Natural killer cell (primary cell): ENCODE data around the gene VSNL1. TPM values are rescaled to one million over a fixed set of nuclear protein-coding genes. Genes with fewer than 3 reads are reported as not detected.

Experiments
- ATAC-seq, 3 donors: fragments of 150-1000 bp in 2 of 3; fragments of 200-7000 bp in 1 of 3; cut with Tn5 transposase; 1 replicate in 1 of 3; 2 replicates in 2 of 3; pipeline ENCODE4 v1.10.0; 2021; ENCODE audit warnings: mild to moderate bottlenecking in 2 of 3, moderate library complexity in 2 of 3
- DNase-seq, 2 donors: peaks; one replicate each; pipeline versions ENCODE4 v3.0.0 to v3.0.0-alpha.2; 2013 to 2021; ENCODE audit warnings: mixed read lengths in 1 of 2
- H3K27ac ChIP-seq: one replicate; pipeline ENCODE4 v1.5.1; 2013; ENCODE audit warnings: mild to moderate bottlenecking, low read length
- H3K27me3 ChIP-seq: one replicate; pipeline ENCODE4 v1.6.1; 2013; ENCODE audit warnings: low read length; ENCODE audit not compliant: control insufficient read depth, insufficient read depth
- H3K36me3 ChIP-seq: one replicate; pipeline ENCODE4 v1.6.1; 2013; ENCODE audit warnings: low read length; ENCODE audit not compliant: control insufficient read depth, insufficient read depth
- H3K4me1 ChIP-seq: one replicate; pipeline ENCODE4 v1.6.1; 2013; ENCODE audit warnings: low read length; ENCODE audit not compliant: control insufficient read depth, insufficient read depth
- H3K4me3 ChIP-seq: one replicate; pipeline ENCODE4 v1.5.1; 2013; ENCODE audit warnings: low read length
- H3K9me3 ChIP-seq: one replicate; pipeline ENCODE4 v1.6.1; 2013; ENCODE audit warnings: low read length; ENCODE audit not compliant: control insufficient read depth, insufficient read depth
- H3K27ac Mint-ChIP-seq, 2 donors: one replicate each; pipeline ENCODE4 v1.8.0; 2022; ENCODE audit warnings: mild to moderate bottlenecking in 2 of 2, mixed read lengths in 2 of 2, moderate library complexity in 1 of 2
- H3K27me3 Mint-ChIP-seq, 2 donors: one replicate each; pipeline ENCODE4 v1.8.0; 2022; ENCODE audit warnings: low read depth in 2 of 2, mixed read lengths in 2 of 2
- H3K36me3 Mint-ChIP-seq: one replicate; pipeline ENCODE4 v1.8.0; 2022; ENCODE audit warnings: mixed read lengths
- H3K4me1 Mint-ChIP-seq, 2 donors: one replicate each; pipeline ENCODE4 v1.8.0; 2022; ENCODE audit warnings: mixed read lengths in 2 of 2
- H3K4me3 Mint-ChIP-seq: one replicate; pipeline ENCODE4 v1.8.0; 2022; ENCODE audit warnings: mild to moderate bottlenecking, moderate library complexity, mixed read lengths
- H3K9me3 Mint-ChIP-seq, 2 donors: one replicate each; pipeline ENCODE4 v1.8.0; 2022; ENCODE audit warnings: mixed read lengths in 2 of 2
- WGBS: methylation state at CpG from one replicate; pipeline ENCODE4 v1.1.7; 2013; ENCODE audit warnings: missing lambda C conversion rate; ENCODE audit not compliant: insufficient coverage; 5-methylcytosine and 5-hydroxymethylcytosine counted together
- intact Hi-C: fragments of 100-400 bp; cut with micrococcal nuclease; formaldehyde crosslinking; loops from one replicate; pipeline ENCODE4 v1.14.2; 2022
- total RNA-seq, 4 donors: library from RNA; stranded (reverse); fragments of 120-200 nt in 1 of 4; gene quantifications; one replicate each; pipeline versions ENCODE4 v1.2.3 to v1.2.4, GENCODE V29; 2013 to 2022
- TF ChIP-seq, protein P1 (sequence below): fragments of 200-600 bp; IDR thresholded peaks from one replicate; pipeline ENCODE4 v1.8.0; 2022; ENCODE audit warnings: antibody characterized with exemption

The VSNL1 gene
- total RNA-seq, 3 donors from 2014 or later (not counting 1 experiment from before 2014, with no cell fraction given) = not detected

DNA sequence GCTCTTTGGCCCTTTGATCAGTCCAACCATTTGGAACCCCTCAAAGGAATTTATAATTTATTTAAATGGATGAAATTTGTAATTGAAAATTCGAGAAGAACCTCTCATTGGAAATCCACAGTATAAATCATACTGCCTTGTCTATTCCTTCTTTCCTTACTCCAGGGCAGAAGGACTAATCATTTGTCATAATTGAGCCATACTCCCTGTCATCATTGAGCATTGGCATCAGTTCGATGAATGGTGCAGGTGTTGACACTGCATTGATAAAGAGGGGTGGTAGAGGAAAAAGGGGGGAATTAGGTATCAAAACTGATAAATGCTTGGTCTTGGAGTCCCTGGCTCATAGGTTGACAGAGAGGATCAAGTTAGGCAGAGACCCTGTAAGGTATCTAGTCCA lies 2.0 kb downstream of the VSNL1 start:
- no peaks in the 10 kb centered on the region for H3K4me1 ChIP-seq
- DNase-seq (no peak), ATAC-seq (no peak)
- H3K4me3 ChIP-seq = no peak overlapping the region
- Mint-ChIP-seq H3K4me3 (no peak overlapping the region), H3K27ac (no peak overlapping the region), H3K27me3 (peaks cover 37 to 38% of the 10 kb centered on the region in 2 donors), H3K4me1 (no peaks in the 10 kb centered on the region), H3K36me3 (no peaks in the 10 kb centered on the region), H3K9me3 (peaks cover 0 to 2% of the 10 kb centered on the region in 2 donors)
- 86% methylated on average over 1 of the region's 2 CpGs for WGBS
- H3K36me3 ChIP-seq = no peaks in the 10 kb centered on the region
- H3K27ac ChIP-seq = no peak overlapping the region
- H3K27me3 ChIP-seq = peaks cover 26% of the 10 kb centered on the region
- intact Hi-C loops = no loop called here
- H3K9me3 ChIP-seq = no peaks in the 10 kb centered on the region
- TF ChIP-seq, protein P1, sequence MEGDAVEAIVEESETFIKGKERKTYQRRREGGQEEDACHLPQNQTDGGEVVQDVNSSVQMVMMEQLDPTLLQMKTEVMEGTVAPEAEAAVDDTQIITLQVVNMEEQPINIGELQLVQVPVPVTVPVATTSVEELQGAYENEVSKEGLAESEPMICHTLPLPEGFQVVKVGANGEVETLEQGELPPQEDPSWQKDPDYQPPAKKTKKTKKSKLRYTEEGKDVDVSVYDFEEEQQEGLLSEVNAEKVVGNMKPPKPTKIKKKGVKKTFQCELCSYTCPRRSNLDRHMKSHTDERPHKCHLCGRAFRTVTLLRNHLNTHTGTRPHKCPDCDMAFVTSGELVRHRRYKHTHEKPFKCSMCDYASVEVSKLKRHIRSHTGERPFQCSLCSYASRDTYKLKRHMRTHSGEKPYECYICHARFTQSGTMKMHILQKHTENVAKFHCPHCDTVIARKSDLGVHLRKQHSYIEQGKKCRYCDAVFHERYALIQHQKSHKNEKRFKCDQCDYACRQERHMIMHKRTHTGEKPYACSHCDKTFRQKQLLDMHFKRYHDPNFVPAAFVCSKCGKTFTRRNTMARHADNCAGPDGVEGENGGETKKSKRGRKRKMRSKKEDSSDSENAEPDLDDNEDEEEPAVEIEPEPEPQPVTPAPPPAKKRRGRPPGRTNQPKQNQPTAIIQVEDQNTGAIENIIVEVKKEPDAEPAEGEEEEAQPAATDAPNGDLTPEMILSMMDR = no peak

DNA sequence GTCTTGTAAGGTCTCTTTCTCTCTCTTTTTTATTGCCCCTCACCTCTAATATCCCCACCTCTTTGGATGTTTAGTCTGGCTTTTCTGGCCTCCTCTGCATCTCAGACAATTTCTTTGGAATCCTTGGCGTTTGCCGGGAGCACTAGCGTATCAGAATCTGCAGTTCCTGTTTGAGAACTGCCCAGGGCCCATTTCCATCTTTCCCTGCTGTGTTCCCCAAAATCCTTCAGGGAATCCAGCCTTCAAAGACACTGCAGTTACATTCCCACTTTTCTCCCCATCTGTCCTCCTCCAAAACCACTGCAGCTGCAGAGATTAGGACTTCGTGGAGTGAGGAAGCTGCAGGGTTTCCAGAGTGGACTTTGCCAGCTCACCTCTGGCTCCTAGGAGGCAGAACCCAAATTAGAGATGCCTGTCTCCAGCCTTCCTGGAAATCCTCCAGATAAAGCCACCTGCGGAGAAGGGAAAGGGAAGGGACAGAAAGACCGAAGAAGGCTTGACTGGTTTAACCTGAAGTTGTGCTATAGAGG lies 2.7 kb downstream of the VSNL1 start:
- H3K9me3 ChIP-seq = no peaks in the 10 kb centered on the region
- Mint-ChIP-seq H3K27ac (no peak overlapping the region), H3K4me3 (no peak overlapping the region), H3K4me1 (no peaks in the 10 kb centered on the region), H3K9me3 (peaks cover 0 to 2% of the 10 kb centered on the region in 2 donors), H3K36me3 (no peaks in the 10 kb centered on the region), H3K27me3 (peaks cover 32% of the 10 kb centered on the region in 2 donors)
- no peak overlapping the region for H3K4me3 ChIP-seq
- H3K27ac ChIP-seq = no peak overlapping the region
- no peak for ATAC-seq
- TF ChIP-seq, protein P1 = no peak
- H3K27me3 ChIP-seq = peaks cover 23% of the 10 kb centered on the region
- DNase-seq = no peak
- no peaks in the 10 kb centered on the region for H3K4me1 ChIP-seq
- no peaks in the 10 kb centered on the region for H3K36me3 ChIP-seq
- intact Hi-C loops = no loop called here
- 49% methylated on average over 6 of the region's 6 CpGs for WGBS

DNA sequence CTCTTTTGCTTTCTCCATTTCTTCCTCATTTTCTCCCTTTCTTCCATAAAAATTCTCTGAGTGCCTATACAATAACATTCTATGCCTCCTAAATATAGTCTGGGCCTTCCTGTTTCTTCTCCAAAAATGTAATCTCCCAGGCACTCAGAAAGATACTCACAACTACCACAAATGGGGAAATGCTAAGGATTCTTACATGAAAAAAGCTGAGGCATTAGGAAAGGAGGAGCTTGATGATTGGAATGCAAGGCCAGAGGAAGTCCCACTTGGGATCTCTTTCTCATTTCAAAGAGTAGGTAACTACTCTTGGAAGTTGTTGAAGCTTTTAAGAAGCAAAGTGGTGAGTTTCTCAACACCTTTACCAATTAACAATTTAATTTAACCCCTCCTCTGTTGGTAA lies 3.4 kb downstream of the VSNL1 start:
- Histone ChIP-seq H3K4me3 (no peak overlapping the region), H3K27ac (no peak overlapping the region), H3K9me3 (no peaks in the 10 kb centered on the region), H3K4me1 (no peaks in the 10 kb centered on the region), H3K36me3 (no peaks in the 10 kb centered on the region), H3K27me3 (peaks cover 20% of the 10 kb centered on the region)
- DNase-seq = no peak
- Mint-ChIP-seq H3K4me3 (no peak overlapping the region), H3K27ac (no peak overlapping the region), H3K9me3 (peaks cover 0 to 2% of the 10 kb centered on the region in 2 donors), H3K4me1 (no peaks in the 10 kb centered on the region), H3K27me3 (peaks cover 27 to 29% of the 10 kb centered on the region in 2 donors), H3K36me3 (no peaks in the 10 kb centered on the region)
- TF ChIP-seq, protein P1 = no peak
- no peak for ATAC-seq
- intact Hi-C loops = no loop called here

DNA sequence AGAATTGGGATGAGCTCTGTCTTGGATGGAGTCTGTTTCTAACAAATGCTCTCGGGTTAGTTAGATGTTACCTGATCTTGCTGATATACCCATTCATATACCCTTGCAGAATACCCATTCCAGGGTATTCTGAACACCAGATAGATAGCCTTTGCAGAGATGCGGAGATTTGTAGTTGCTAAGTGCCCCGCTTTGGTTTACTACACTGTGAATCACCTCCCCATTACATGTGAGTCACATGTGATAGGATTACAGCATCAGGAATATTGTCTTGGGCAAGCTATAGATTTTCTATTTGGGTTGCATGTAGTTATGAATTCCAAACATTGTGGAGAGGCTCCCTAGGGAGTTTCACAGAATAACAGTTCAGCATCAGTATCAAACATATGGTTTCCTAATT lies 3.8 kb downstream of the VSNL1 start:
- WGBS = 57% methylated on average over 1 of the region's 3 CpGs
- H3K9me3 Mint-ChIP-seq = peaks cover 0 to 4% of the 10 kb centered on the region in 2 donors
- no peaks in the 10 kb centered on the region for H3K36me3 Mint-ChIP-seq
- TF ChIP-seq, protein P1 = no peak
- H3K27me3 Mint-ChIP-seq = peaks cover 26 to 29% of the 10 kb centered on the region in 2 donors
- Histone ChIP-seq H3K4me3 (no peak overlapping the region), H3K4me1 (no peaks in the 10 kb centered on the region), H3K27ac (no peak overlapping the region), H3K27me3 (peaks cover 20% of the 10 kb centered on the region), H3K36me3 (no peaks in the 10 kb centered on the region), H3K9me3 (no peaks in the 10 kb centered on the region)
- intact Hi-C loops = no loop called here
- ATAC-seq (no peak), DNase-seq (no peak)
- H3K27ac Mint-ChIP-seq = no peak overlapping the region
- no peak overlapping the region for H3K4me3 Mint-ChIP-seq
- H3K4me1 Mint-ChIP-seq = no peaks in the 10 kb centered on the region
